Tibial nerve (tissue), 4 donors: ENCODE data around the gene SPDYE2B.
"Not testable (repeated sequence)": the region's sequence is repeated elsewhere in the genome, so short reads cannot be mapped to it uniquely, and the experiment has no call there.

Experiments
- EP300 ChIP-seq, 2 donors: sonication (generic); formaldehyde crosslinking; IDR thresholded peaks; one replicate each; pipeline ENCODE4 v1.6.1; 2017; ENCODE audit warnings: antibody characterized with exemption in 2 of 2, mild to moderate bottlenecking in 1 of 2
- POLR2A ChIP-seq, 2 donors: fragments of 450-650 bp; IDR thresholded peaks; one replicate each; pipeline ENCODE4 v1.6.1; 2017; ENCODE audit warnings: antibody characterized with exemption in 2 of 2, mild to moderate bottlenecking in 2 of 2, moderate library complexity in 2 of 2
- TF ChIP-seq, protein P1 (sequence below), 5 experiments: fragments of 200-600 bp in 3 of 5; fragments of 450-650 bp in 2 of 5; sonication (generic) in 3 of 5; IDR thresholded peaks; one replicate each; pipeline ENCODE4 v1.5.1; 2016 to 2019; ENCODE audit warnings: antibody characterized with exemption in 5 of 5, mild to moderate bottlenecking in 3 of 5, moderate library complexity in 2 of 5

DNA sequence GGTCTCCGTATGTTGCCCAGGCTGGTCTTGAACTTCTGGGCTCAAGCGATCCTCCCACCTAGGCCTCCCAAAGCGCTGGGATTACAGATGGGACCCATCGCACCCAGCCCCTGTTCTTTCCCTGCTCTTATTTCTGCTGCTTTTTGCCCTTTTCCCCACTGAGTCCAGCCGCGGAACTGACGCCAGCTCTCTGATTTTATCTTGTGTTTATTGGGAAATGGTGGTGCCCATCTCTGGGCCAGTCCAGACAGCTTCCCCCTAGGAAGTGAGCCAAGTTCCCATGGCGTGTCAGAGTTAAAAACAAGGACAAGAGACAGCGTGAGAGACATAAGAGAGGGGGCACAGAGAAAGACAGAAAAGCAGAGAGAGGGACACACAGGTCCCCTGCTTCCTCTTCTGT, 19.5 kb upstream of the SPDYE2B start:
- TF ChIP-seq, protein P1, sequence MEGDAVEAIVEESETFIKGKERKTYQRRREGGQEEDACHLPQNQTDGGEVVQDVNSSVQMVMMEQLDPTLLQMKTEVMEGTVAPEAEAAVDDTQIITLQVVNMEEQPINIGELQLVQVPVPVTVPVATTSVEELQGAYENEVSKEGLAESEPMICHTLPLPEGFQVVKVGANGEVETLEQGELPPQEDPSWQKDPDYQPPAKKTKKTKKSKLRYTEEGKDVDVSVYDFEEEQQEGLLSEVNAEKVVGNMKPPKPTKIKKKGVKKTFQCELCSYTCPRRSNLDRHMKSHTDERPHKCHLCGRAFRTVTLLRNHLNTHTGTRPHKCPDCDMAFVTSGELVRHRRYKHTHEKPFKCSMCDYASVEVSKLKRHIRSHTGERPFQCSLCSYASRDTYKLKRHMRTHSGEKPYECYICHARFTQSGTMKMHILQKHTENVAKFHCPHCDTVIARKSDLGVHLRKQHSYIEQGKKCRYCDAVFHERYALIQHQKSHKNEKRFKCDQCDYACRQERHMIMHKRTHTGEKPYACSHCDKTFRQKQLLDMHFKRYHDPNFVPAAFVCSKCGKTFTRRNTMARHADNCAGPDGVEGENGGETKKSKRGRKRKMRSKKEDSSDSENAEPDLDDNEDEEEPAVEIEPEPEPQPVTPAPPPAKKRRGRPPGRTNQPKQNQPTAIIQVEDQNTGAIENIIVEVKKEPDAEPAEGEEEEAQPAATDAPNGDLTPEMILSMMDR (IDR thresholded peaks at IDR 0.05): not testable (repeated sequence)
- not testable (repeated sequence) for TF ChIP-seq POLR2A, EP300 (IDR thresholded peaks at IDR 0.05)
